Erythroblast (primary cell): ENCODE data around the gene PTGES2.
A peak's percentile ranks its signal among the peaks of the same experiment; 100 is the strongest.
"Not testable (repeated sequence)": the region's sequence is repeated elsewhere in the genome, so short reads cannot be mapped to it uniquely, and the experiment has no call there.

Experiments used
- DNase-seq, 2 experiments: peaks; one replicate each; lab custom pipeline; 2025; lab: John Stamatoyannopoulos, UW
- GATA1 ChIP-seq: IDR thresholded peaks from 2 replicates; pipeline ENCODE4 v1.6.1; 2011; ENCODE audit warnings: low read depth, mild to moderate bottlenecking, control low read depth, low read length, moderate library complexity
- POLR2A ChIP-seq: IDR thresholded peaks from 2 replicates; pipeline ENCODE4 v1.6.1; 2011; ENCODE audit warnings: mild to moderate bottlenecking, low read length

PTGES2 gene

GRCh38 chr9:128136816-128137793, 9.6 kb upstream of the PTGES2 start:
- no peak for TF ChIP-seq POLR2A
- TF ChIP-seq GATA1, result no peak
- no peak for DNase-seq

GRCh38 chr9:128135561-128135960, 8.0 kb upstream of the PTGES2 start:
- DNase-seq, result not testable (repeated sequence)

GRCh38 chr9:128132139-128132538, 4.6 kb upstream of the PTGES2 start:
- DNase-seq, result not testable (repeated sequence)

GRCh38 chr9:128131346-128131745, 3.8 kb upstream of the PTGES2 start:
- DNase-seq, result not testable (repeated sequence)

GRCh38 chr9:128130651-128131050, 3.1 kb upstream of the PTGES2 start:
- DNase-seq, result not testable (repeated sequence)

DNA sequence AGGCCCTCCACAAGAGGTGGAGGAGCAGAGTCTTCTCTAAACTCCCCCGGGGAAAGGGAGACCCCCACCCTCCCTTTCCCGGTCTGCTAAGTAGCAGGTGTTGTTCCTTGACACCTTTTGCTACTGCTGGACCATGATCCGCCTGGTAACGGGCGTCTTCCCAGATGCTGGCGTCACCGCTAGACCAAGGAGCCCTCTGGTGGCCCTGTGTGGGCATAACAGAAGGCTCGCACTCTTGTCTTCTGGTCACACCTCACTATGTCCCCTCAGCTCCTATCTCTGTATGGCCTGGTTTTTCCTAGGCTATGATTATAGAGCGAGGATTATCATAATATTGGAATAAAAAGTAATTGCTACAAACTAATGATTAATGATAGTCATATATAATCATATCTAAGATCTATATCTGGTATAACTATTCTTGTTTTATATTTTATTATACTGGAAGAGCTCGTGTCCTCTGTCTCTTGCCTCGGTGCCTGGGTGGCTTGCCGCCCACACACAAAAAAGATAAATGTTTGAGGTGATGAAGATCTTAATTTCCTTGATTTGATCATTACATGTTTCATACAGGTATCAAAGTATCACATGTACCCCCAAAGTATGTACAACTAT, 2.6 kb upstream of the PTGES2 start:
- not testable (repeated sequence) for DNase-seq

DNA sequence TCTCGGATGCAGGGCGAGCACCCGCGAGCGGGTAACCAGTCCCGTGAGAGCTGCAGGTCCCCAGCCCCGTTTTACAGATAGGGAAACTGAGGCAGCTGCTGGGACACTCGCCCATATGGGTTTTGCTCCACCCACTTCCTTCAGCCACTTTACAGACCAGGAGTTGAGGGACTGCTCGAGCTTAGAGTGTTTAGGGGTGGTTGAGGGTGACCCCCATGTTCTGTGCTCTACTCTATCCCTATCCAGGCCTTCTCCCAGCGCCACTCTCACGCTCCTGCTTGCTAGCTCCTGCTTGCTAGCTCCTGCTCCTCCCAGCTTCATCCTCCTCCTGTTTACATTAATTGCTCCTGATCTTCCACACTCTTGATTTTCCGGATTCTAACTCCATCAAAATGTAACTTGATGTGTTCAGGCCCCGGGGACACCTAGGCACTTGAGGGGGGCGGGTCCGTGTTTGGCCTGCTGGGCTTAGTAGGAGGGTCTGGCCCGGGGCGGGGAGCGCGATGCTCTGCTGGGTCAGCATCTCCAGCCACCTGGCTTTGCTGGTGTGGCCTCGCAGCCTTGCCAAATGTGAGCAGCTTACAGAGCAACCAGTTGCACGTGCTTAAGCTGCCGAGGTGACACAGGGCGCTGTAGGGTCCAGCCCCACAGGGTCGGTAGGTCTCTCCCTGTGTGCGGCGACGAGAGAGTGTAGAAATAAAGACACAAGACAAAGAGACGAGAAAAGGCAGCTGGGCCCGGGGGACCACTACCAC, 1.5 kb upstream of the PTGES2 start:
- no peak for TF ChIP-seq GATA1
- TF ChIP-seq POLR2A, result no peak
- DNase-seq, result no peak

GRCh38 chr9:128127990-128128835, 684 bp upstream of the PTGES2 start:
- DNase-seq, result peak; percentile 91 to 96
- TF ChIP-seq GATA1, result no peak

GRCh38 chr9:128125580-128126354, 1.8 kb downstream of the PTGES2 start:
- DNase-seq, result no peak
- TF ChIP-seq POLR2A (no peak), GATA1 (no peak)

DNA sequence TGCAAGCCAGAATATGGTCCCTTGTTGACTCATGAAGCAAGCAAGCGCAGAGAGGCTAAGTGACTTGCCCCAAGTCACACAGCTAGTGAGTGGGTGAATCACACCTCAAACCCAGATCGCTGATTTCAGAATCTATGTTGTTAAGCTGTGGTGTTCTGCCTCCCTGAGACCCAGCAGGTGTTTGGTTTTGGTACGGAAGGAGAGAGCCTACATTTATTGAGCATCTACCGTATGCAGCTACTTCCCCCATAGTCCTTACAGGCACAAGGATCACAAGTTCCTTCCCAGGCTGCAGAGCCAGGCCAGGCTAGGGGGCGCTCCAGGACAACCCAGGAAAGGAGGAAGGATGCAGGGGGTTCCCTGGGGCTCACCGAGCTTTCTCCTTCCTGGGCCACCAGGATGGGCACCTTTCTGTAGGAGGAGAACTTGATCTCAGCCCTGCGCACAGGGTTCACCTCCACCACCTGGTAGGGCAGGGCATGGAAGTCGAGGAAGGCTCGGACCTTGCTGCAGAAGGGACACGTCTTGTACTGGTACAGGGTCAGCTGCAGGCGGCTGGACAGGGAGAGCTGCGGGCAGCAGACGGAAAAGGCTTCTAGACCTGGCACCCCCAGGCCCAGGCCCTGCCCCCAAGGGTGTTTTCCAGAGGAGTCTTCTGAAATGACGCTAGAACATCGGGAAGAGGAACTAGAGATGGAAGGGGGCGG, 2.5 kb downstream of the PTGES2 start:
- no peak for TF ChIP-seq GATA1
- TF ChIP-seq POLR2A, result no peak
- DNase-seq, result peak; percentile 61 to 75

DNA sequence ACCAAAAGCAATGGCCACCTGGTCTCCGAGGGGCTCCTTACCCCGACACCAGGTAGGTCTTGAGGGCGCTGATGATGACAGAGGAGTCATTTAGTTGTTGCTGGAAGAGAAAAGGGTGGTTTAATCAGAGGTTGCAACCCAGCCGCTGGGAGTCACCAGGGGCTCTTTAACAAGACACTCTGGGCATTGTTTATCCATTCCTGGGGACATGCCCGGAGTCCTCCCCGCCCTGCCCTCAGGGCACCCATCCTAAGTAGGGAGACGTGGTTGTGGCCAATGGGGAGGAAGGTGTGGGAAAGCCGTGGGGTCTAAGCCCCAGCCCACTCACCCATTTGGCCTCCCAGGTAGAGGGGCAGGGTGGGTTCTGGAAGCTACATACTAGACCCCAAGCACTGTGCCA, 3.1 kb downstream of the PTGES2 start:
- DNase-seq, result no peak
- TF ChIP-seq POLR2A, result no peak
- no peak for TF ChIP-seq GATA1

- DNase-seq, result no peak
- TF ChIP-seq POLR2A, result no peak
- no peak for TF ChIP-seq GATA1
These were observed 4.0 kb downstream of the PTGES2 start for GRCh38 chr9:128123451-128124080.
